MCF 10A (cell line): ENCODE data around the gene TNS3. TPM values are rescaled to one million over a fixed set of nuclear protein-coding genes. Genes with fewer than 3 reads are reported as not detected.

Source experiments
- BruUV-seq: library from RNA; stranded (reverse); fragments of 400-500 nt; replicated peaks from 2 replicates; lab custom pipeline; 2021; lab: Mats Ljungman, UMichigan
- CTCF ChIA-PET: fragments of 300-600 bp; sonication (Branson Sonifier 250); formaldehyde crosslinking; extraction: SDS; loops from one replicate; lab custom pipeline; 2021; ENCODE audit warnings: antibody characterized with exemption, inconsistent platforms; lab: Yijun Ruan, JAX
- POLR2A ChIA-PET: fragments of 300-600, 350-650 bp; sonication (Branson Sonifier 250); formaldehyde crosslinking; extraction: SDS; loops from one replicate; lab custom pipeline; 2020; ENCODE audit warnings: antibody characterized with exemption, inconsistent platforms; lab: Yijun Ruan, JAX
- DNase-seq: peaks from one replicate; pipeline ENCODE4 v3.0.0-alpha.2; 2018; ENCODE audit not compliant: unreplicated experiment
- H3K27ac Mint-ChIP-seq: one replicate; pipeline ENCODE4 v1.8.0; 2022; ENCODE audit warnings: mild to moderate bottlenecking, low read depth, mixed read lengths; ENCODE audit not compliant: unreplicated experiment
- H3K27me3 Mint-ChIP-seq: one replicate; pipeline ENCODE4 v1.8.0; 2022; ENCODE audit warnings: mixed read lengths; ENCODE audit not compliant: insufficient read depth, unreplicated experiment
- H3K36me3 Mint-ChIP-seq: one replicate; pipeline ENCODE4 v1.8.0; 2022; ENCODE audit warnings: mild to moderate bottlenecking, moderate library complexity, mixed read lengths; ENCODE audit not compliant: insufficient read depth, unreplicated experiment
- H3K4me1 Mint-ChIP-seq: one replicate; pipeline ENCODE4 v1.8.0; 2022; ENCODE audit warnings: mixed read lengths; ENCODE audit not compliant: insufficient read depth, unreplicated experiment
- H3K4me3 Mint-ChIP-seq: one replicate; pipeline ENCODE4 v1.8.0; 2022; ENCODE audit warnings: mild to moderate bottlenecking, moderate library complexity, mixed read lengths; ENCODE audit not compliant: unreplicated experiment
- H3K9me3 Mint-ChIP-seq: one replicate; pipeline ENCODE4 v1.8.0; 2022; ENCODE audit warnings: mixed read lengths; ENCODE audit not compliant: unreplicated experiment
- CTCF ChIP-seq: fragments of 200-600 bp; IDR thresholded peaks from one replicate; pipeline ENCODE4 v1.8.0; 2022; ENCODE audit warnings: antibody characterized with exemption, mild to moderate bottlenecking; ENCODE audit not compliant: unreplicated experiment
- intact Hi-C: fragments of 100-400 bp; cut with micrococcal nuclease; formaldehyde crosslinking; loops from 2 replicates; pipeline ENCODE4 v1.14.1; 2022
- total RNA-seq: library from RNA; stranded (reverse); gene quantifications from 2 replicates; pipeline ENCODE4 v1.2.3, GENCODE V29; 2022

TNS3 gene
- total RNA-seq, 1 experiment from 2014 or later, result 30.1 TPM

- Mint-ChIP-seq H3K27ac (peak overlapping the region; percentile 61), H3K9me3 (no peaks in the 10 kb centered on the region), H3K4me1 (peaks cover 56% of the 10 kb centered on the region), H3K36me3 (peaks cover 25% of the 10 kb centered on the region), H3K27me3 (no peaks in the 10 kb centered on the region), H3K4me3 (no peak overlapping the region)
- no TSS peak for BruUV-seq
- peak; percentile 61 for DNase-seq
- ChIA-PET POLR2A (interaction anchor here (0.7 to 2.2 kb wide), 19 partner anchors 9 to 286 kb away, joined by 3 to 12 read pairs (median 4); partner anchors contain the start of gene TNS3), CTCF (interaction anchor here (0.5 to 1.8 kb wide), 6 partner anchors 9 to 286 kb away, joined by 3 to 8 read pairs (median 3); no protein-coding TSS in a partner anchor)
- no peak for TF ChIP-seq CTCF
- intact Hi-C loops, result no loop called here
Measured at GRCh38 chr7:47552621-47553020, 29.3 kb downstream of the TNS3 start.

GRCh38 chr7:47551668-47552440, 30.1 kb downstream of the TNS3 start:
- no TSS peak for BruUV-seq
- POLR2A ChIA-PET, result interaction anchor here (0.9 to 2.2 kb wide), 16 partner anchors 10 to 235 kb away, joined by 3 to 12 read pairs (median 4); partner anchors contain the start of gene TNS3
- peaks cover 25% of the 10 kb centered on the region for H3K36me3 Mint-ChIP-seq
- DNase-seq, result no peak
- H3K9me3 Mint-ChIP-seq, result no peaks in the 10 kb centered on the region
- peaks cover 56% of the 10 kb centered on the region for H3K4me1 Mint-ChIP-seq
- H3K27me3 Mint-ChIP-seq, result no peaks in the 10 kb centered on the region
- CTCF ChIA-PET, result interaction anchor here (0.5 to 1.6 kb wide), 5 partner anchors 8 to 87 kb away, joined by 3 to 5 read pairs (median 3); no protein-coding TSS in a partner anchor
- no peak for TF ChIP-seq CTCF
- no peak overlapping the region for H3K4me3 Mint-ChIP-seq
- peak overlapping the region; percentile 61 for H3K27ac Mint-ChIP-seq
- intact Hi-C loops, result no loop called here

GRCh38 chr7:47550788-47551470, 31.0 kb downstream of the TNS3 start:
- Mint-ChIP-seq H3K27ac (peak overlapping the region; percentile 12), H3K9me3 (no peaks in the 10 kb centered on the region), H3K4me1 (peaks cover 52% of the 10 kb centered on the region), H3K4me3 (no peak overlapping the region), H3K36me3 (peaks cover 31% of the 10 kb centered on the region), H3K27me3 (no peaks in the 10 kb centered on the region)
- DNase-seq, result no peak
- POLR2A ChIA-PET, result interaction anchor here (0.9 kb wide), 1 partner anchor 146 kb away, joined by 3 read pairs; no protein-coding TSS in a partner anchor
- intact Hi-C loops, result no loop called here
- no TSS peak for BruUV-seq
- TF ChIP-seq CTCF, result no peak
- CTCF ChIA-PET, result interaction anchor here (0.6 to 1.0 kb wide), 3 partner anchors 22 to 241 kb away, joined by 3 to 4 read pairs (median 3); no protein-coding TSS in a partner anchor

- Mint-ChIP-seq H3K36me3 (peaks cover 38% of the 10 kb centered on the region), H3K27ac (no peak overlapping the region), H3K4me1 (peaks cover 52% of the 10 kb centered on the region), H3K4me3 (no peak overlapping the region), H3K9me3 (no peaks in the 10 kb centered on the region), H3K27me3 (no peaks in the 10 kb centered on the region)
- no peak for TF ChIP-seq CTCF
- ChIA-PET CTCF (no interaction called here), POLR2A (no interaction called here)
- no TSS peak for BruUV-seq
- DNase-seq, result no peak
- intact Hi-C loops, result no loop called here
Measured at GRCh38 chr7:47549916-47550315, 32.0 kb downstream of the TNS3 start.
